Tibial nerve (tissue), 4 donors: ENCODE data around the gene RBBP8. TPM values are rescaled to one million over a fixed set of nuclear protein-coding genes. Genes with fewer than 3 reads are reported as not detected.

Experiments used
- DNase-seq, 2 donors: peaks; one replicate each; pipeline ENCODE4 v3.0.0-alpha.2; 2019; ENCODE audit warnings: low spot score in 2 of 2
- H3K27ac ChIP-seq, 4 donors: fragments of 200-600 bp; sonication (generic) in 3 of 4; one replicate each; pipeline ENCODE4 v1.5.1; 2017 to 2019; ENCODE audit warnings: mild to moderate bottlenecking in 1 of 4
- H3K27me3 ChIP-seq, 2 donors: fragments of 200-600 bp; sonication (generic) in 1 of 2; one replicate each; pipeline versions ENCODE4 v1.5.1 to v1.6.0; 2017 to 2019
- H3K36me3 ChIP-seq, 3 donors: fragments of 200-600 bp; sonication (generic); one replicate each; pipeline ENCODE4 v1.5.1; 2018 to 2019
- H3K4me1 ChIP-seq, 4 donors: fragments of 200-600 bp; sonication (generic) in 3 of 4; one replicate each; pipeline ENCODE4 v1.5.1; 2017 to 2019
- H3K4me3 ChIP-seq, 4 donors: fragments of 200-600 bp; sonication (generic) in 3 of 4; one replicate each; pipeline ENCODE4 v1.5.1; 2017 to 2019; ENCODE audit warnings: mild to moderate bottlenecking in 1 of 4, moderate library complexity in 1 of 4
- H3K9me3 ChIP-seq, 4 donors: fragments of 200-600 bp; sonication (generic) in 3 of 4; one replicate each; pipeline ENCODE4 v1.5.1; 2017 to 2019
- CTCF ChIP-seq, 5 experiments: fragments of 200-600 bp in 3 of 5; fragments of 450-650 bp in 2 of 5; sonication (generic) in 3 of 5; IDR thresholded peaks; one replicate each; pipeline ENCODE4 v1.5.1; 2016 to 2019; ENCODE audit warnings: antibody characterized with exemption in 5 of 5, mild to moderate bottlenecking in 3 of 5, moderate library complexity in 2 of 5
- EP300 ChIP-seq, 2 donors: sonication (generic); formaldehyde crosslinking; IDR thresholded peaks; one replicate each; pipeline ENCODE4 v1.6.1; 2017; ENCODE audit warnings: antibody characterized with exemption in 2 of 2, mild to moderate bottlenecking in 1 of 2
- POLR2A ChIP-seq, 2 donors: fragments of 450-650 bp; IDR thresholded peaks; one replicate each; pipeline ENCODE4 v1.6.1; 2017; ENCODE audit warnings: antibody characterized with exemption in 2 of 2, mild to moderate bottlenecking in 2 of 2, moderate library complexity in 2 of 2
- WGBS, 2 donors: methylation state at CpG; one replicate each; pipeline ENCODE4 v1.1.5; 2018; 5-methylcytosine and 5-hydroxymethylcytosine counted together
- total RNA-seq, 4 donors: library from RNA; depleted of rRNA; stranded (reverse); fragments of >200 nt; gene quantifications; one replicate each; pipeline ENCODE4 v1.1.0, GENCODE V29; 2016

RBBP8 gene
- total RNA-seq, 4 donors from 2014 or later: 8.3 to 43.8 (median 13.5) TPM

GRCh38 chr18:23068011-23068410 lies 134.9 kb downstream of the RBBP8 start:
- H3K4me3 ChIP-seq: no peak overlapping the region
- no peaks in the 10 kb centered on the region for H3K27me3 ChIP-seq
- WGBS, 2 donors: 75 to 81% methylated on average over 4 of the region's 4 CpGs
- peaks cover 0 to 5% (median 0%) of the 10 kb centered on the region in 4 donors for H3K4me1 ChIP-seq
- TF ChIP-seq EP300 (IDR thresholded peaks at IDR 0.05) (no peak), POLR2A (IDR thresholded peaks at IDR 0.05) (no peak), CTCF (IDR thresholded peaks at IDR 0.05) (no peak)
- H3K27ac ChIP-seq: no peak overlapping the region
- no peak for DNase-seq
- H3K36me3 ChIP-seq: no peaks in the 10 kb centered on the region
- H3K9me3 ChIP-seq: no peaks in the 10 kb centered on the region

GRCh38 chr18:23068570-23069310 lies 135.6 kb downstream of the RBBP8 start:
- WGBS, 2 donors: 62% methylated on average over 7 of the region's 7 CpGs
- no peak for DNase-seq
- Histone ChIP-seq H3K9me3 (no peaks in the 10 kb centered on the region), H3K27ac (no peak overlapping the region), H3K36me3 (no peaks in the 10 kb centered on the region), H3K4me3 (no peak overlapping the region), H3K27me3 (no peaks in the 10 kb centered on the region), H3K4me1 (peaks cover 0 to 5% (median 0%) of the 10 kb centered on the region in 4 donors)
- TF ChIP-seq EP300 (IDR thresholded peaks at IDR 0.05): no peak
- TF ChIP-seq POLR2A (IDR thresholded peaks at IDR 0.05): no peak
- no peak for TF ChIP-seq CTCF (IDR thresholded peaks at IDR 0.05)

GRCh38 chr18:23069481-23069880 lies 136.4 kb downstream of the RBBP8 start:
- Histone ChIP-seq H3K4me3 (no peak overlapping the region), H3K36me3 (no peaks in the 10 kb centered on the region), H3K4me1 (peaks cover 0 to 5% (median 0%) of the 10 kb centered on the region in 4 donors), H3K9me3 (no peaks in the 10 kb centered on the region), H3K27me3 (no peaks in the 10 kb centered on the region), H3K27ac (no peak overlapping the region)
- WGBS, 2 donors: 82 to 83% methylated on average over 10 of the region's 10 CpGs
- TF ChIP-seq POLR2A (IDR thresholded peaks at IDR 0.05): no peak
- no peak for DNase-seq

- Histone ChIP-seq H3K4me1 (peaks cover 0 to 5% (median 0%) of the 10 kb centered on the region in 4 donors), H3K4me3 (no peak overlapping the region), H3K27ac (no peak overlapping the region), H3K9me3 (no peaks in the 10 kb centered on the region), H3K27me3 (no peaks in the 10 kb centered on the region), H3K36me3 (no peaks in the 10 kb centered on the region)
- TF ChIP-seq CTCF (IDR thresholded peaks at IDR 0.05) (no peak), POLR2A (IDR thresholded peaks at IDR 0.05) (no peak), EP300 (IDR thresholded peaks at IDR 0.05) (no peak)
- no peak for DNase-seq
- WGBS, 2 donors: 75 to 78% methylated on average over 1 of the region's 1 CpG
These were observed 136.8 kb downstream of the RBBP8 start for GRCh38 chr18:23069898-23070297.

- no peaks in the 10 kb centered on the region for H3K27me3 ChIP-seq
- H3K4me1 ChIP-seq: peaks cover 0 to 5% (median 0%) of the 10 kb centered on the region in 4 donors
- no peaks in the 10 kb centered on the region for H3K9me3 ChIP-seq
- no peak overlapping the region for H3K27ac ChIP-seq
- peak in 1 of 2 donors; percentile 21 for DNase-seq
- no peak for TF ChIP-seq POLR2A (IDR thresholded peaks at IDR 0.05)
- TF ChIP-seq EP300 (IDR thresholded peaks at IDR 0.05): peak in 1 of 2 donors; percentile 29
- H3K4me3 ChIP-seq: no peak overlapping the region
- H3K36me3 ChIP-seq: no peaks in the 10 kb centered on the region
- 48 to 64% methylated on average over 5 of the region's 5 CpGs for WGBS, 2 donors
These were observed 138.2 kb downstream of the RBBP8 start for GRCh38 chr18:23071285-23071684.

GRCh38 chr18:23072079-23072478 lies 139.0 kb downstream of the RBBP8 start:
- Histone ChIP-seq H3K9me3 (no peaks in the 10 kb centered on the region), H3K27ac (no peak overlapping the region), H3K36me3 (no peaks in the 10 kb centered on the region), H3K27me3 (no peaks in the 10 kb centered on the region), H3K4me1 (peaks cover 0 to 5% (median 0%) of the 10 kb centered on the region in 4 donors), H3K4me3 (no peak overlapping the region)
- WGBS, 2 donors: 89 to 91% methylated on average over 9 of the region's 9 CpGs
- no peak for DNase-seq
- TF ChIP-seq CTCF (IDR thresholded peaks at IDR 0.05) (no peak), EP300 (IDR thresholded peaks at IDR 0.05) (no peak), POLR2A (IDR thresholded peaks at IDR 0.05) (no peak)
